GM21619 (cell line): Measurements from ENCODE around the gene GPR152.

Experiments used
- ATAC-seq: cut with Tn5 transposase; IDR thresholded peaks from one replicate; pipeline ENCODE4 v1.9.1; 2021; ENCODE audit not compliant: unreplicated experiment

GPR152 gene, protein sequence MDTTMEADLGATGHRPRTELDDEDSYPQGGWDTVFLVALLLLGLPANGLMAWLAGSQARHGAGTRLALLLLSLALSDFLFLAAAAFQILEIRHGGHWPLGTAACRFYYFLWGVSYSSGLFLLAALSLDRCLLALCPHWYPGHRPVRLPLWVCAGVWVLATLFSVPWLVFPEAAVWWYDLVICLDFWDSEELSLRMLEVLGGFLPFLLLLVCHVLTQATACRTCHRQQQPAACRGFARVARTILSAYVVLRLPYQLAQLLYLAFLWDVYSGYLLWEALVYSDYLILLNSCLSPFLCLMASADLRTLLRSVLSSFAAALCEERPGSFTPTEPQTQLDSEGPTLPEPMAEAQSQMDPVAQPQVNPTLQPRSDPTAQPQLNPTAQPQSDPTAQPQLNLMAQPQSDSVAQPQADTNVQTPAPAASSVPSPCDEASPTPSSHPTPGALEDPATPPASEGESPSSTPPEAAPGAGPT

DNA sequence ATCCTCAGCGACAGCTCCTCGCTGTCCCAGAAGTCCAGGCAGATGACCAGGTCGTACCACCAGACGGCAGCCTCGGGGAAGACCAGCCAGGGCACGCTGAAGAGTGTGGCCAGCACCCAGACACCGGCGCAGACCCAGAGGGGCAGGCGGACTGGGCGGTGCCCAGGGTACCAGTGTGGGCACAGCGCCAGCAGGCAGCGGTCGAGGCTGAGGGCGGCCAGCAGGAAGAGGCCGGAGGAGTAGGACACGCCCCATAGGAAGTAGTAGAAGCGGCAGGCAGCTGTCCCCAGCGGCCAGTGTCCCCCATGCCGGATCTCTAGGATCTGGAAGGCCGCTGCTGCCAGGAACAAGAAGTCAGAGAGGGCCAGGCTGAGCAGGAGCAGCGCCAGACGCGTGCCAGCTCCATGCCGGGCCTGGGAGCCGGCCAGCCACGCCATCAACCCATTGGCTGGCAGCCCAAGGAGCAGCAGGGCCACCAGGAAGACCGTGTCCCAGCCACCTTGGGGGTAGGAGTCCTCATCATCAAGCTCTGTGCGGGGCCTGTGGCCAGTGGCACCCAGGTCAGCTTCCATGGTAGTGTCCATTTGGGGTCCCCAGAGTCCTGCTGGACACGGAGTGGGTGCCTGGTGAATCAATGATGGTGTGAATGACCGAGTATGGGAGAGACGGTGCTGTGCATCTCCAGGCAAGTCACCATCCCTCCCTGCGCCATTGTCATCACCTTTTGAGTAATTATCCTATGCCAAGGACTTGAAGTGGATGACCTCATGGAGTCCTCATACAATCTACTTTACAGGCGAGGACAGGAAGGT lies at the start of gene GPR152:
GPR152 (minus strand) TSS at position 589 of the 812 bp plus-strand sequence; CDS start at position 584, 5 bp downstream.
- ATAC-seq = no peak

DNA sequence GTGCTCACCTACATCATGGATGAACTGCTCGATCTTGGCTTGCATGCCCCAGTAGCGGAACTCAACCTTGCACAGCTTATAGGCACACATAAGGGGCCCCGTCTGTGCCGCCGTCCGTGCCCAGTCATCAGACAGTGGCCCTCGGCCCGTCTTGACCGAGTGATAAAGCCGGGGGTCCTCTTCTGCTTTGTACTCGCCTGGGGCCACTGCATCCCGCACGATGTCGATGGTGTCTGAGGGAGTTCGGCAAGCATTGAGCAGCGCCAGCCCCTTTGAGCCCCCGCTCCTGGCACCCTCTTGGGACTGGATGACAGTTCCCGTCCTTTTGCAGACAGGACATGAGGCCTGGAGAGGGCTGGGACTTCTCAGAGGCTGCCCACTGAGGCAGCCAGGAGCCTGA lies 49.3 kb upstream of the GPR152 start:
- no peak for ATAC-seq

DNA sequence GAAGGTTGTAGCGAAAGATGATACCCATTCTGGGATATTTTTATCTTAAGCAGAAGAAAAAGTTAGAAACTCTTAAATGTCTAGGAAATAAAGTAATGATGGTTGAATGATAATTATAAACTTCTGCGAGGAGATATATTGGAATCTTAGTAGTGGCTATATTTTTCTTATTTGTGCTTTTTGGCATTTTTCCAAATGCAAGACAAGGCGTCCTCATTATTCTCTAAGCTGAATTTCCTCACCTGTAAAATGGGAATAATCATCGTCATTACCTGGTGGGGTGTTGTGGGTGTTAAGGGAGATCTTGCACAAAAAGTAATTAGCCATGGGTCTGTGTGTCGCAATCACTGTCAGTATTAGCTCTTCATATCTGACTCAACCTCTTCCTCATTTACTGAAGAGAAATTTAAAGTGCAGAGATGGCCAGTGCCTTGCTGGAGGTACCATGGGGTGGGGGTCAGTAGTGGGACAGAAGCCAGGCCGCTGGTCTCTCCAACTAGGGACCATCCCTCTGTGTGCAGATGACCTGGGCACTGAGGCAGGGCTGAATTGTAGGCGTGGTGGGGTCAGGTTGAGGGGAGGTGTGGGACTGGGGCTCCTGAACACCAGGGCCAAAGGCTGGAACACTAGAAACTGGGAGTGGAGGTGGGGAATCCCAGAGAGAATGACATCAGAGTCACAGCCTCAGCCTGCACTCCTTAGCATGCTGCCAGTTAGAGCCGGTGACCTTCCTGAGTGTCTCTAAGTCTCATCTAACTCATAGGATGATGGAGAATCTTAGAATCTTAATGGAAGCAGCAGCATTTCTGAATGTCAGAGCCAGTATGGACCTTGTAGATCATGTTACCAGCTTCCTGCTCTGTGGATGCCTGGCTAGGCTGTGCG lies 48.5 kb upstream of the GPR152 start:
- no peak for ATAC-seq

DNA sequence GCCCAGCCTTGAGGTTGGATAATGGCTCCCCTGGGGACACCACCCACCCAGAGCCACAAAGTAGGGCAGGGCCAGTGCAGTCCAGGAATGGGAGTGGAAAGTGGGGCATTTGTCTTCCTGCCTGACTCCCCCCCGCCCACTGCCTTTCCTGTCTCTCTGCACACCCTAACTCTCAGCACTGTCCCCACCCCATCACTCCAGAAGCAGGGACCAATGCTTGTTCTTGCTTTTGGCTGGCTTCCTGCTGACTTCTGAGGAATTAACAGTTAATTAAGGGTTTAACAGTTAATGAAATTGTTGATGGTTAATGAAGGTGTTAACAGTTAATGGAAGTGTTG lies 47.9 kb upstream of the GPR152 start:
- no peak for ATAC-seq

DNA sequence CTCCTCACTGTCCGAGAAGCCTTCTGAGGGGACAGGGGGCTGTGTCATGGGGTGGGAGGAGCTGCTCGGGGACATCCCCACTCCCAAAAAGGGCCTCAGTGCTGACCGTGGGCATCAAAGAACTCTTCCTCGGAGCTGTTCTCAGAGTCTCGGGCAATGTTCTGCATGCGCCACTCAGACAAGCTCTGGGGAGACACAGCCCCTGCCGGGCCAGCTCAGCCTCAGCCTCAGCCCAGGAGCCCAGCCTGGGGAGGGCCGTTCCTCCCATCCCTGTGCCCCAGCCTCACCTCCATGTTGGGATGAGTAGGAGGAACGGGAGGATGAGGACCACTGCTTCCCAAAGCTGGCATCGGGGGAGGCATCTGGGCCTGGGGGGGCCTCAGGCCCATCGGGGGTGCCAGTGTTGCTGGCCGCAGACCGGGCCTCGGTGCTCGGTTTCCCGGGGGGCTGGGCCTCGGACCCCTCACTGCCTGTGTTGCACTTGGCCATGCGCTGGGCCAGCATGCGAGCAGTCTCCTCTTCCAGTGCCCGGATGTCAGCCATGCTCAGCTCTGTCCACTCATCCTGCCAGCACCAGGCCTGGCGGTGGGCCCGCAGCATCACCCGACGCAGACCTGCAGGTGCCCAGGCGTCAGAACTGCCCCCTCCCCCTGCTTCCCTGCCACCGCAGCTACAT lies 47.4 kb upstream of the GPR152 start:
- ATAC-seq = no peak

DNA sequence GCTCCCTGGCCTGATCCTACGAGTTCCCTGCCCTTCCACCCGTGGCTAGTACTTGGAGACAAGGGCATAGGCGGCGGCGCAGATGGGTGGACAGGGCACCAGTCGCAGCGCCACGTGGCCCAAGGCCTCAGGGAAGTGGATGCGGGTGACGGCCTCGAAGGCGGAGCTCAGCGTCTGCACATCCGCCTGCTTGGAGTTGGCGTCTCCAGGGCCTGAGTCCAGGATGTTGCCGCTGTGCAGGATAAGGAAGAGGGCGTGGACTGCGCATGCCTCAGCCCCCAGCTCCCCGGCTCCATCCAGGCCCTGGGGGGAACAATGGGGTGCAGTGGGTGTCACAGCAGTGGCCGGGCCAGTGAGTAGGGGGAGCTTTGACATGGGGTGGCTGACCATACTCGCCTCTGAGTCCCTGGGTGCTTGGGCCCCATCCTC lies 46.0 kb upstream of the GPR152 start:
- no peak for ATAC-seq

DNA sequence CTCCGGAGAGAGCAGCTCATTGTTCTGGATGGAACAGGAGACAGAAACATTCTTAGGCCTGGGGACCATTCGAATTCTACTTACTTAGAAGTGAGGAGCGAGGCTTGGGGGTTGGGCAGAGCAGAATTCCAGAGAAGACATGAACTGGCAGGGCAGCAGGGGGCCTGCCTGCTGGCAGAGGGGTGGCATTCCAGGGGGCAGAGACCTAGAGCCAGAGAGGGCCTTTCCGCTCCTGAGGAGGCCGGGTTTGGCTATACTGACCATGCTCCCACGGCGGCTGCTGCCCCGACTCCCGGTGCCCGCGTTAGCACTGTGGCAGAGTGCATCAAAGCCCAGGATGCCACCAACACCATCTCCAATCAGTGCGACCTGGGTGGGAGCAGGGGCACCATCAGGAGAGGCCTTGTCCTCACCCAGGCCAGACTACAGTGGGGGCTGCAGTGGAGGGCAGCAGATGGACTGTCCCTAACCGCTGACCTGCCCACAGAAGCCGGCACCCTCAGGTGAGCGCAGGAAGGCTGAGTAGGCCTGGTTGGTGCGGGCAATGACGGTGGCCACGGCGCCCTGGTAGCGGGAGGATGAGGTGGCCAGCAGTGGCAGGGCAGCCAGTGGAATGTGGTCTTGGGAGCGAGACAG lies 45.2 kb upstream of the GPR152 start:
- ATAC-seq = no peak

DNA sequence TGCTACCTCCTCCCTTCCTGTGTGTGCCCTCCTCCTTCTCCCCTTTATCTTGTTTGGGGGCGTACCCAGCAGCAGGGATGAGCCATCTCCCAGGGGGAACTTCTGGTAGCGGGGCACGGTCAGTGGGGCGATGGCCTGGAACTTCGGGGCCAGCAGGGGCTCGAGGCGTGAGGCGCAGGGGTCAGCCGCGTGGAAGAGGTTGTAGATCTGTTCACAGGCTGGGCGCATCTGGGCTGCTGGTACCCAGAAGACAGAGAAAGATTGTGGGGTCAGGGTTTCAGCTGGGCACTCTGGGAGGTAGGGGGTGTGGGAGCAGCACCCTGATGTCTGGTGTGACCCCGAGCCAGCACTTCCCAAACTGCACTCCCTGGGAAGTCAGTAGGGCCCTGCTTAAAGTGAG lies 43.6 kb upstream of the GPR152 start:
- no peak for ATAC-seq

DNA sequence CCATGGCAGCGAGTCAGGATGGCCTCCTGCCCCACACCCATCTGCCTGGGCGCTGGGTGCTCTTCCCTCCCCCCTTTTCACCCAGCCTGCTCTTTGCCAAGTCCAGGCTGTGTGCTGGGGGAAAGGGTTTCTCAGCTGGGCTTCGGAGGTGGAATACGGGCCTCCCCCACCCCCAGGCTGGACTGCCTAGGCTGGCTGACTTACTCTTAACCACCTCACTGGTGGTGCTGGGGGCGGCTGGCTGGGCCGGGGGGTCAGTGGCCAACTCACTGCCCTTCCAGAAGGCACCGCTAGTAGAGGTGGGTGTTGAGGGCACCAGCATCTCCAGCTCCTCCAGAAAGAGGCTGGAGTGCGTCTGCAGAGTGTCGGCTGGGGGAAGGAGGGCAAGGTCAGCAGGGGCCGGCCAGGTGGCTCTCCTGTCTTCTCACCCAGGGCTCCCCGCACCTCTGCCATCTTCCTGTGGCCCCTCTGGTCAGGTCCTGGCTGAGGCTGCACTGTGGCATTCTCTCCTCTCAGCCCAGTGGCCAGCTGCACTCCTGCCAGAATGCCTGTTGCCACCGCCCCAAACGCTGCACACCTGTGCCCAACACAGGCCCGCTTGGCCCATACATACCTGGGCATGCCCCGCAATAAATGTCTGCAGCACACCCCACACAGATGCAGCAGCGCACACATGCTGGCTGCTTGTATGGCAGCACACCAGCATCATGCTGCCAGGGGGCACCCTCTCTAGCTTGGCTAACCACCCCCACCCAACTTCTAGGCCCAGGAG lies 42.9 kb upstream of the GPR152 start:
- no peak for ATAC-seq

DNA sequence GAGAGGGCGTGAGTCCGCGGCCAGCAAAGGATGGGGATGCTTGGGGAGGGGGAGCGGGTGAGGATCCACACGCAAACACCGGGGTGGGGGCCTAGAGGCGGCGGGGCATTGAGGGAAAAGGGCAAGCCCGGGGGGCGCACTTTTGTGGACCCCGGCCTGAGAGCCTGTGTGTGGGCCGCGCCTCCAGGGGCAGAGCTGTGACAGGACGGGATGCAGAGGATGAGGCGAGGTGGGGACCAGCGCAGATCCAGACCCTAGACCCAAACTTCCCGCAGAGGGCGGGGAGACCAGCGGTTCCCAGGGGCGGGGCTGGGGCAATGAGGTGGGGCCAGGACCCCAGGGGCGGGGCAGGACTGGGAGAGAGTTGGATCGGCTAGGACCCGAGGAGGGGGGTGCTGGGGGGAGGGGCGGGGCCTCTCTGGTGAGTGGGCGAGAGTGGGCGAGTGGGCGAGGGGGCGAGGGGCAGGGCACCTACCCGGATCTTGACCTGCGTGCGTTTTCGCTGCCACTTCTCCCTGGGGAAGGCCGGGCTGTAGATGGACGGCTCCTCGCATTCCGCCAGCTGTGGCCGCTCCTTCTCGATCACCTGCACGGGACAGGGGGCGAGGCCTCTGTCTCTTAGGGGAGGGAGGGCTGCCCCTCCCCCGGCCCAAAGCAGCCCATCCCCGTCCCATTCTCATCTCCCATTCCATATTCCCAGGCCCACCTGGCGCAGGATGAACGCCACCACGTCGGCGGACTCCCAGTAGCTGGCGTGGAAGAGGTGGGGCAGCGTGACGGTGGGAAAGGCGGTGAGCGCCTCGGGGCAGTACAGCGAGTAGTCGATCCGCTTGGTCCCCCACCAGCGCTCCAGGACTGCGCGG lies 42.1 kb upstream of the GPR152 start:
- ATAC-seq = no peak

DNA sequence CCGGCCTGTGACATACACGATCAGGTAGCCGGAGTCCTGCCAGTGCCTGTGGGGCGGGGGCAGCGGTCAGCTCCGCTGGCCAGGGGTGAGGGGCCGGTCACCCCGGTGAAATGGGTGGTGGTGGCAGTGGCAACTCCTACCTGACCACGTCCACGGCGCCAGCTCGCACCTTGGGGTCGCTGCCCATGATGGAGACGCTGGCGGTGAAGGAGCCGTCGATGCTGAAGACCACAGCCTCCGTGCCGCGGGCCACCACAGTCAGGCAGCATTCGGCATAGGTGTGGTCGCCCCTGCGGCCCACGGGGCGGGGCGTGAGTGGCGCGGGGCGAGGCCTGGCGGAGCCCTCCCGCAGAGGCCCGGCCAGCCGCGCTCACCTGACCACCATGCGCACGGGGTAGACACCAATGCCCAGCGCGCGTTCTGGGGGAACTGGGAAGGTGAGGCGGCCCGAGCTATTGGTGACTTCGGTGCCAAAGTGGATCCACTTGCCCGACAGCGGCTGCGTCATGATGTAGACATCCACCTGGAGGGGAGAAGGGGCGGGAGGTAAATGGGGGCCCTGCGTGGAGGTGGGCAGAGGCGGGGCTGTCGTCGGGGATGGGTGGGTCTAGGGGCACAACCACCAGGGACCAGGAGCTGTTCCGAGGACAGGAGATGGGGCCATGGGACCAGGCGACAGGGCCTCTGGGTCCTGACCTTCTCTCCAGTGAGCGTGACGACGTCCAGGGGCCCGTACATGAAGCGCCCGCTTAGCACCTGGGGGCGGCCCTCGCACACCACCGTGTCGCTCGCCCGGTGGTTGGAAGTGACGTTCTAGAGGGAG lies 41.2 kb upstream of the GPR152 start:
- no peak for ATAC-seq

DNA sequence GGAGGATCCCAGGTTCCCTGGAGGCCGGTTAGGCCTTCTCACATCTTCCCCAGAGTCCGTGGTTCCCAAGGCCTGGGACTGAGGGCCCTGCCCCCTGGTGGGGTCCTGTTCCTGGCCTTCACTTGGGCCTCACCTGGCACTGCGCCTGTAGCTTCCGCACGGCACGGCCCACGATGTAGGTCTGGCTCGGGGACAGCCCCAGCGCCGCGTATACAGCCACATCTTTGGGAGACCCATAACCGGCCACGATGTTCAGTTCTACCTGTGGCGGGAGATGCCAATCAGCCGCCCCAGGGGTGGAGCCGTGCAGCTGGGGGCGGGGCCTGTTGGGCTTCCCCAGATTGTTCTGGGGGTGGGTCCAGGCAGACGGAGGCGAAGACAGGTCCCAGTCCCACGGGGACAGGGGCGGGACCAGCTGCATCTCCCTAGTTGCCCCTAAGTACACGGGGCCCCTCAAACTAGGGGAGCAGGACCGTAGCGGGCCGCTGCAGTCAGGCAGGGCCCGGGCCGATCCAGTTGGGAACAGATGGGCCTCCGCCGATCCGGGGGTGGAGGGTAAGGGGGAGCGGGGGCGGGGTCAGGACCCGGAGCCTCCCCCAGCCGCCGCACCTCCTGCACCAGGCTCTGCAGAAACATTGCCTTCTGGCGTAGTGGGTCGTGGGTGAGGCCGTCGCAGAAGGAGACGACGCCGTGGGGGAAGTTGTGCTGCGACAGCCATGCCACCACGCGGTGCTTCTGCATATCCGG lies 40.4 kb upstream of the GPR152 start:
- no peak for ATAC-seq

DNA sequence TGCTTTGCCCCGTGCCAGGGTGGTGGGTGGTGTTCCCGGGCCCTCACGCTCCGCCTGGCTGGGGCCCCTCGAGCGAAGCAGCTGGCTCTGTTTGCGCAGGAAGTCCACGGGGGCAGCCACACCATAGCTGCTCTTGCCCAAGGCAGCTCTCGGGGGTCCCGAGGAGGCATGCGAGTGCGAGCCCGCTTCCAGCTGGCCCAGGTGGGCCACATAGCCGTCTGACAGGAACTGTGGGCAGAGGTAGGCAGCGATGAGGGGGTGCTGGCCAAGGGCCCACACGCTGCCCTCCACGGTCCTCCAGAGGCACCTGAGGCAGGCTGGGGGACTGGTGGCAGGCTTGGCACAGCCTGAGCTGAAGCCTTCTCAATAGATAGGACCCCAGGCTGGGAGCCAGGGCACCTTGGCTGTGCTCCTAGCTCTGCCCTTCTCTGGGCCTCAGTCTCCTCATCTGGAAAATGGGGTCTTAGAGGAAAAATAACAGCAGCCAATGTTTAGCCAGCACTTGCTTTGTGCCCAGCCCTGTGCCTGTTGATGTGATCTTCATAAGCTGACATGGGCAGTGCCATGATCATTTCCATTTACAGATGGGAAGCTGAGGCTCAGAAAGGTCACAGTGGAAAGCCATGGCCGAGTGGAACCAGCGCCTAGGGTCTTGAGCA lies 39.7 kb upstream of the GPR152 start:
- ATAC-seq = no peak

DNA sequence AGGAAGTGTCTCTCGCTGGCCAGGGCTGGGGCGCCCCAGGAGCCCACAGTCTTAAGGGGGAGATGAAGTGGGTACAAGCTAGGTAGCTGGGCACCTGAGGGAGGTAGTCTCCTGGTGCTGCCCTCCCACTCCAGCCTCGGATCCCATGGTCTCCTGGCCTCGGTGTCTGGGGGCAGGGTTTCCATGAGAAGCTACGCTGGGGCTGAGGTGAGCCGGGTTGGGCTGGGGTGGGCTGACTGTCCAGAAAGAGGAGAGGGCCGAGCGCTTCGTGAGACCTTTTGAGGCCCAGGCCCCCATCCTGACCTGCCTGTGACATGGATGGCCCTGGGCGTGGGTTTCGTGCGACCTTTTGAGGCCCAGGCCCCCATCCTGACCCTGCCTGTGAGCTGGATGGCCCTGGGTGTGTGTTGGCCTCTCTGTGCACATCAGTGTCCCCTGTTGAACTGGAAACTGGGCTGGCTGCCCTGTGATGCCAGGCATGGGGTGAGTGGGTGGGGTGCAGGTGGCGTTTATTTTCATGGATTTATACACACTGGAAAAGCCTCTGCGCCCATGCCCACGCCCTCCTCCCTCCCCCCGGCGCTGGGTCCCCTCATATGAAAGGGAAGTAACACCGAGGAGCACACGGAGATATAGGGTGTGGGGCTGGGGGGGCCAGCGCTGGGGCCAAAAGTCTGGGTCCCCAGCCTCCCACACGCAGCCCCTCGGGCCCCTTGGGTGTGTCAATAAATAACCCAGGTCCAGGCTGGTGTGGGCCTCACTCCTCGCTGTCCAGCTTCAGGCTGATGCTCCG lies 38.9 kb upstream of the GPR152 start:
- no peak for ATAC-seq

DNA sequence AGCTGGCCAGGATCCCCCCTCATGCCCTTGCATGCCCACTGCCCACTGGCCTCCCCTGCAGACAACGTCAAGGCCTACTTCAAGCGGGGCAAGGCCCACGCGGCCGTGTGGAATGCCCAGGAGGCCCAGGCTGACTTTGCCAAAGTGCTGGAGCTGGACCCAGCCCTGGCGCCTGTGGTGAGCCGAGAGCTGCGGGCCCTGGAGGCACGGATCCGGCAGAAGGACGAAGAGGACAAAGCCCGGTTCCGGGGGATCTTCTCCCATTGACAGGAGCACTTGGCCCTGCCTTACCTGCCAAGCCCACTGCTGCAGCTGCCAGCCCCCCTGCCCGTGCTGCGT lies 38.2 kb upstream of the GPR152 start:
- ATAC-seq = no peak
